H1 (cell line): ENCODE results near the gene AZGP1. TPM values are rescaled to one million over a fixed set of nuclear protein-coding genes. Genes with fewer than 3 reads are reported as not detected.
A peak's percentile ranks its signal among the peaks of the same experiment; 100 is the strongest.

Source experiments
- CTCF ChIA-PET: fragments of 300-600 bp; sonication (Branson Sonifier 250); formaldehyde crosslinking; loops from one replicate; lab custom pipeline; 2021; ENCODE audit not compliant: partially characterized antibody; lab: Charles Lee
- POLR2A ChIA-PET: fragments of 300-600 bp; sonication (Branson Sonifier 250); formaldehyde crosslinking; loops from one replicate; lab custom pipeline; 2021; ENCODE audit warnings: inconsistent platforms; ENCODE audit not compliant: partially characterized antibody; lab: Charles Lee
- DNase-seq, 2 experiments: peaks; one replicate each; pipeline versions ENCODE4 v3.0.0 to v3.0.0-alpha.2; 2010 to 2022; ENCODE audit warnings: low spot score in 2 of 2, low read depth in 1 of 2, mixed read lengths in 1 of 2
- FAIRE-seq: peaks from 2 replicates; lab custom pipeline; 2011; peaks lifted over from hg19 to GRCh38; lab: Jason Lieb, UNC
- H2AFZ ChIP-seq: 2 replicates; pipeline ENCODE4 v1.8.1; 2012; ENCODE audit warnings: low read length, inconsistent platforms
- H2AK5ac ChIP-seq: 2 replicates; pipeline ENCODE4 v1.6.1; 2013; ENCODE audit warnings: low read depth, low read length
- H2BK120ac ChIP-seq: replicated peaks from 2 replicates; pipeline ENCODE3; 2013; ENCODE audit warnings: low read depth, low read length, inconsistent platforms
- H2BK12ac ChIP-seq: 2 replicates; pipeline ENCODE4 v1.6.1; 2013; ENCODE audit warnings: low read depth, low read length
- H2BK15ac ChIP-seq: 2 replicates; pipeline ENCODE4 v1.6.1; 2013; ENCODE audit warnings: low read length
- H2BK20ac ChIP-seq: 2 replicates; pipeline ENCODE4 v1.6.1; 2013; ENCODE audit warnings: low read length
- H2BK5ac ChIP-seq: 2 replicates; pipeline ENCODE4 v1.6.1; 2013; ENCODE audit warnings: low read depth, low read length
- H3K14ac ChIP-seq: 2 replicates; pipeline ENCODE4 v1.6.1; 2013; ENCODE audit warnings: inconsistent platforms; ENCODE audit not compliant: insufficient read length
- H3K18ac ChIP-seq: 2 replicates; pipeline ENCODE4 v1.6.1; 2013; ENCODE audit warnings: low read length; ENCODE audit errors: extremely low read depth
- H3K23ac ChIP-seq: 2 replicates; pipeline ENCODE4 v1.6.1; 2013; ENCODE audit warnings: inconsistent platforms; ENCODE audit not compliant: insufficient read length
- H3K23me2 ChIP-seq: 2 replicates; pipeline ENCODE4 v1.6.1; 2013; ENCODE audit warnings: low read depth, low read length
- H3K27ac ChIP-seq: 2 replicates; pipeline ENCODE4 v1.6.1; 2011; ENCODE audit warnings: low read depth, low read length, inconsistent platforms
- H3K27me3 ChIP-seq, 4 experiments: replicated peaks in 1 of 4; 1 replicate in 1 of 4; 2 replicates in 3 of 4; pipeline versions ENCODE4 v1.6.1 to v1.8.1; 2011 to 2013; ENCODE audit warnings: low read length in 3 of 4, mild to moderate bottlenecking in 3 of 4, inconsistent platforms in 2 of 4, mixed read lengths in 2 of 4, moderate library complexity in 1 of 4; ENCODE audit not compliant: control insufficient read depth in 3 of 4, insufficient read depth in 3 of 4; ENCODE audit errors: extremely low read depth in 1 of 4
- H3K36me3 ChIP-seq, 4 experiments: 2 replicates each; pipeline versions ENCODE4 v1.6.1 to v1.8.1; 2011 to 2013; ENCODE audit warnings: mild to moderate bottlenecking in 4 of 4, low read length in 3 of 4, moderate library complexity in 2 of 4, control low read depth in 1 of 4, inconsistent platforms in 1 of 4; ENCODE audit not compliant: insufficient read depth in 4 of 4, control insufficient read depth in 2 of 4
- H3K4ac ChIP-seq: replicated peaks from 2 replicates; pipeline ENCODE3; 2013; ENCODE audit warnings: low read length, low read depth, mixed read lengths, inconsistent platforms; ENCODE audit not compliant: insufficient read length
- H3K4me1 ChIP-seq, 4 experiments: replicated peaks in 1 of 4; 1 replicate in 1 of 4; 2 replicates in 3 of 4; pipeline versions ENCODE4 v1.6.1 to v1.8.1; 2011 to 2013; ENCODE audit warnings: low read length in 3 of 4, inconsistent platforms in 2 of 4, mixed read lengths in 1 of 4; ENCODE audit not compliant: insufficient read depth in 4 of 4, control insufficient read depth in 3 of 4
- H3K4me2 ChIP-seq, 2 experiments: 2 replicates each; pipeline versions ENCODE4 v1.6.1 to v1.8.1; 2011 to 2013; ENCODE audit warnings: low read depth in 2 of 2, low read length in 2 of 2, control low read depth in 1 of 2, inconsistent platforms in 1 of 2, mild to moderate bottlenecking in 1 of 2; ENCODE audit not compliant: insufficient read depth in 1 of 2
- H3K4me3 ChIP-seq, 4 experiments: fragments of 200-600, 300-600 bp in 1 of 4; sonication (generic), shearing (Covaris generic), sonication (Bioruptor Twin) in 1 of 4; 2 replicates each; pipeline versions ENCODE4 v1.5.1 to v1.8.1; 2011 to 2016; ENCODE audit warnings: low read length in 4 of 4, low read depth in 3 of 4, control low read depth in 2 of 4, inconsistent platforms in 2 of 4, mild to moderate bottlenecking in 2 of 4, mixed read lengths in 1 of 4, moderate library complexity in 1 of 4; ENCODE audit not compliant: insufficient read depth in 2 of 4; ENCODE audit errors: extremely low read depth in 1 of 4
- H3K56ac ChIP-seq: replicated peaks from 2 replicates; pipeline ENCODE3; 2013; ENCODE audit warnings: low read depth, mild to moderate bottlenecking, mixed read lengths, low read length, inconsistent platforms; ENCODE audit not compliant: insufficient read length
- H3K79me1 ChIP-seq: 2 replicates; pipeline ENCODE4 v1.6.1; 2013; ENCODE audit warnings: low read depth, low read length, control low read depth
- H3K79me2 ChIP-seq, 2 experiments: 2 replicates each; pipeline versions ENCODE4 v1.6.1 to v1.8.1; 2012 to 2013; ENCODE audit warnings: low read length in 2 of 2, mild to moderate bottlenecking in 2 of 2, inconsistent platforms in 1 of 2; ENCODE audit not compliant: insufficient read depth in 2 of 2, control insufficient read depth in 1 of 2
- H3K9ac ChIP-seq, 4 experiments: replicated peaks in 1 of 4; 1 replicate in 1 of 4; 2 replicates in 3 of 4; pipeline versions ENCODE4 v1.6.1 to v1.8.1; 2011 to 2013; ENCODE audit warnings: low read depth in 3 of 4, low read length in 3 of 4, control low read depth in 2 of 4, mild to moderate bottlenecking in 2 of 4, moderate library complexity in 2 of 4, inconsistent platforms in 1 of 4; ENCODE audit errors: extremely low read depth in 1 of 4
- H3K9me3 ChIP-seq, 2 experiments: 2 replicates each; pipeline versions ENCODE4 v1.6.1 to v1.8.1; 2012 to 2013; ENCODE audit warnings: mild to moderate bottlenecking in 2 of 2, moderate library complexity in 2 of 2, control low read depth in 1 of 2, inconsistent platforms in 1 of 2, low read depth in 1 of 2, low read length in 1 of 2, mixed read lengths in 1 of 2; ENCODE audit not compliant: insufficient read depth in 2 of 2
- H4K20me1 ChIP-seq, 2 experiments: replicated peaks in 1 of 2; 2 replicates each; pipeline versions ENCODE3 to v1.8.1; 2011 to 2013; ENCODE audit warnings: inconsistent platforms in 2 of 2, low read length in 2 of 2, mild to moderate bottlenecking in 1 of 2; ENCODE audit not compliant: insufficient read depth in 2 of 2, control insufficient read depth in 1 of 2
- H4K5ac ChIP-seq: 2 replicates; pipeline ENCODE4 v1.6.1; 2013; ENCODE audit warnings: low read length, low read depth, mixed read lengths, inconsistent platforms; ENCODE audit not compliant: insufficient read length
- H4K8ac ChIP-seq: 2 replicates; pipeline ENCODE4 v1.8.0; 2013; ENCODE audit warnings: mild to moderate bottlenecking, moderate library complexity, low read length, inconsistent platforms; ENCODE audit not compliant: insufficient read depth; ENCODE audit errors: extremely low read depth
- H4K91ac ChIP-seq: replicated peaks from 2 replicates; pipeline ENCODE3; 2013; ENCODE audit warnings: low read length, mixed read lengths, inconsistent platforms; ENCODE audit not compliant: insufficient read length
- ASH2L ChIP-seq: fragments of 200-600, 300-600 bp; sonication (generic); IDR thresholded peaks from one replicate; pipeline ENCODE4 v1.7.1; 2017; ENCODE audit warnings: low read length
- ATF2 ChIP-seq: IDR thresholded peaks from 2 replicates; pipeline ENCODE4 v1.6.1; 2012; ENCODE audit warnings: low read length, inconsistent platforms
- JUND ChIP-seq: IDR thresholded peaks from 2 replicates; pipeline ENCODE4 v1.6.1; 2011; ENCODE audit warnings: mild to moderate bottlenecking, improper control_type of control experiment, low read length
- RFX5 ChIP-seq: IDR thresholded peaks from 2 replicates; pipeline ENCODE4 v1.6.1; 2011; ENCODE audit warnings: low read depth, low read length, improper control_type of control experiment, borderline replicate concordance
- SIN3A ChIP-seq, 2 experiments: IDR thresholded peaks in 1 of 2; conservative IDR thresholded peaks in 1 of 2; 2 replicates each; pipeline ENCODE4 v1.6.1; 2011 to 2012; ENCODE audit warnings: low read length in 2 of 2, improper control_type of control experiment in 1 of 2, low read depth in 1 of 2, mild to moderate bottlenecking in 1 of 2
- SIRT6 ChIP-seq: IDR thresholded peaks from one replicate; pipeline ENCODE4 v1.7.1; 2012; ENCODE audit warnings: low read length, inconsistent platforms
- SIX5 ChIP-seq: IDR thresholded peaks from 2 replicates; pipeline ENCODE4 v1.6.1; 2011; ENCODE audit warnings: mild to moderate bottlenecking, low read depth, low read length
- USF2 ChIP-seq: IDR thresholded peaks from 2 replicates; pipeline ENCODE4 v1.6.1; 2011; ENCODE audit warnings: low read length, improper control_type of control experiment
- YY1 ChIP-seq: IDR thresholded peaks from 2 replicates; pipeline ENCODE4 v1.6.1; 2011; ENCODE audit warnings: low read depth, mild to moderate bottlenecking, low read length
- WGBS, 2 experiments: shearing (Covaris generic) in 1 of 2; methylation state at CpG; one replicate each; pipeline versions ENCODE4 v1.1.6 to v1.1.7; 2013 to 2015; ENCODE audit warnings: low lambda C conversion rate in 2 of 2, mixed read lengths in 2 of 2, inconsistent platforms in 1 of 2, low coverage in 1 of 2, missing lambda C conversion rate in 1 of 2; ENCODE audit not compliant: insufficient replicate concordance in 2 of 2, insufficient coverage in 1 of 2, insufficient read length in 1 of 2; ENCODE audit errors: extremely low coverage in 1 of 2, missing lambda C conversion rate in 1 of 2; 5-methylcytosine and 5-hydroxymethylcytosine counted together
- polyA plus RNA-seq, 7 experiments: library from polyadenylated mRNA; depleted of rRNA in 3 of 7; stranded (reverse) in 5 of 7; unstranded in 2 of 7; fragments of >200 nt in 5 of 7; fragments of 200-250 nt in 2 of 7; gene quantifications; 1 replicate in 5 of 7; 2 replicates in 1 of 7; 4 replicates in 1 of 7; pipeline versions ENCODE4 v1.2.1 to v1.2.3, GENCODE V29; 2011 to 2013; ENCODE audit warnings: missing spikeins in 2 of 7, mixed read lengths in 2 of 7
- total RNA-seq: library from RNA; stranded (reverse); fragmentation: NEBNext Ultra II Directional; extraction: Animal tissue kit (Norgen Biotek cat#: 25700); gene quantifications from 2 replicates; pipeline ENCODE4 v1.2.1, GENCODE V29; 2021

AZGP1 gene
- total and polyA plus RNA-seq, 2 of the 8 experiments (the other 6 are each of a cell fraction or from before 2014, with no cell fraction given) = 0.52 to 0.68 TPM

GRCh38 chr7:99944497-99945070 is 31.2 kb downstream of the AZGP1 start:
- Histone ChIP-seq H2BK5ac (peak overlapping the region; percentile 98), H4K5ac (peak overlapping the region; percentile 91), H2AK5ac (peak overlapping the region; percentile 91; the same call in 1 of the 2 replicates), H3K36me3 (peaks cover 0 to 3% (median 0%) of the 10 kb centered on the region in 4 experiments; a peak in 2 of 8 replicates), H3K9me3 (peaks cover 7 to 9% of the 10 kb centered on the region in 2 experiments), H3K27ac (peak overlapping the region; percentile 95), H3K4ac (peak overlapping the region; percentile 86), H2BK20ac (peak overlapping the region; percentile 11), H4K20me1 (no peaks in the 10 kb centered on the region), H3K4me1 (peaks cover 8 to 13% (median 11%) of the 10 kb centered on the region in 4 experiments; a peak in 5 of 7 replicates), H3K14ac (peak overlapping the region; percentile 99), H2AFZ (no peak overlapping the region), H2BK15ac (no peak overlapping the region), H3K4me3 (peak overlapping the region in 1 of 4 experiments; percentile 32; a peak in 3 of 8 replicates), H4K91ac (peak overlapping the region; percentile 96), H3K56ac (peak overlapping the region; percentile 3), H2BK120ac (peak overlapping the region; percentile 93), H3K23ac (peak overlapping the region; percentile 36), H4K8ac (no peak overlapping the region), H3K79me1 (no peaks in the 10 kb centered on the region; the same call in 1 of the 2 replicates), H3K79me2 (no peaks in the 10 kb centered on the region), H3K18ac (peak overlapping the region; percentile 43; the same call in 1 of the 2 replicates), H3K23me2 (no peaks in the 10 kb centered on the region), H3K9ac (peak overlapping the region in 3 of 4 experiments; percentile 13 to 72 (median 65); a peak in 5 of 7 replicates), H3K27me3 (no peaks in the 10 kb centered on the region), H2BK12ac (peak overlapping the region; percentile 97), H3K4me2 (peak overlapping the region; percentile 44 to 65)
- peak; percentile 88 for FAIRE-seq
- no peak for DNase-seq
- 13% methylated on average over 4 of the region's 4 CpGs; no CpG with 5 or more reads in 1 of the 2 experiments for WGBS, 2 experiments
- ChIA-PET CTCF (interaction anchor here (0.7 to 1.5 kb wide), 8 partner anchors 9 to 46 kb away, joined by 3 to 6 read pairs (median 4); partner anchors contain the start of gene GJC3), POLR2A (interaction anchor here (0.6 to 3.0 kb wide), 32 partner anchors 9 to 1028 kb away, joined by 3 to 45 read pairs (median 5); partner anchors contain the start of genes AP4M1, GJC3, MCM7 and TRIM4)
- TF ChIP-seq USF2 (no peak), ATF2 (no peak), JUND (no peak), SIX5 (no peak), ASH2L (peak; percentile 61), SIN3A (conservative IDR thresholded peaks at IDR 0.05 in 1 of 2, IDR thresholded peaks at IDR 0.05 in 1 of 2; ENCODE audit: low read depth in 1 of 2, low read length in 2 of 2) (peak in 1 of 2 experiments; percentile 59; a peak in 1 of 4 replicates), YY1 (peak; percentile 89), RFX5 (no peak), SIRT6 (no peak)
